ENCODE data around the gene PGAP1. TPM values are rescaled to one million over a fixed set of nuclear protein-coding genes. Genes with fewer than 3 reads are reported as not detected.

The PGAP1 gene
- total RNA-seq, 1 experiment from 2014 or later, result 7.1 TPM

DNA sequence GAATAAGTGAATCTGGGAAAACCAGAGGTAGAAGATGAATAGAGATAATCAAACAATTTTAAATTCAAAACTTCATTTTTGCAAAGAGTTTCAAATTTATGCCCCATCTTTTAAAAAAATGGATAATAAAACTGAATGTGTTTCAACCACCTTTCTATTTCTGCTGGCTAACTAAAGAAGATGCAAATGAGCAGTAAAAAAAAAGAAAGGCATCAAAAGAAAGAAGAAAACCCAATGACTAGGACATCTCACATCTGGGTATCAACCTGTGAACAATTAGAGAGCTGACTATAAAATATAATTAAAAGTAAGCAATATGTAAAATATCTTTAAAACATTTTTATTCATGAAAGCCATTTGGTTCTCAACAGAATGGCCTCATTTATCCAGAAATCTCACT, 2.5 kb downstream of the PGAP1 start:
- TF ChIP-seq EZH2 (IDR thresholded peaks at IDR 0.05) (no peak), JUND (IDR thresholded peaks at IDR 0.05) (no peak), CBX3 (IDR thresholded peaks at IDR 0.05; ENCODE audit: low read depth) (no peak), TCF7L2 (IDR thresholded peaks at IDR 0.05; ENCODE audit: borderline replicate concordance, extremely low read depth, insufficient read depth, insufficient read length) (no peak), ZFX (IDR thresholded peaks at IDR 0.05) (no peak), POLR2A (IDR thresholded peaks at IDR 0.05; ENCODE audit: borderline replicate concordance, extremely low read depth, insufficient read depth, insufficient read length) (no peak), SP1 (IDR thresholded peaks at IDR 0.05; ENCODE audit: low read depth) (no peak), SRF (IDR thresholded peaks at IDR 0.05; ENCODE audit: low read depth) (no peak), RAD21 (IDR thresholded peaks at IDR 0.05; ENCODE audit: low read depth) (no peak), ELF1 (IDR thresholded peaks at IDR 0.05; ENCODE audit: borderline replicate concordance, low read depth) (no peak), POLR2AphosphoS5 (IDR thresholded peaks at IDR 0.05; ENCODE audit: low read depth, low read length) (no peak), EGR1 (IDR thresholded peaks at IDR 0.05; ENCODE audit: low read depth) (no peak), YY1 (IDR thresholded peaks at IDR 0.05; ENCODE audit: extremely low read depth, insufficient replicate concordance, low read depth, low read length) (no peak), SIN3A (IDR thresholded peaks at IDR 0.05; ENCODE audit: low read depth) (no peak), CEBPB (IDR thresholded peaks at IDR 0.05; ENCODE audit: low read depth) (no peak)
- TF ChIP-seq, protein P1, sequence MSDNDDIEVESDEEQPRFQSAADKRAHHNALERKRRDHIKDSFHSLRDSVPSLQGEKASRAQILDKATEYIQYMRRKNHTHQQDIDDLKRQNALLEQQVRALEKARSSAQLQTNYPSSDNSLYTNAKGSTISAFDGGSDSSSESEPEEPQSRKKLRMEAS (IDR thresholded peaks at IDR 0.05), result no peak
- TF ChIP-seq, protein P2, sequence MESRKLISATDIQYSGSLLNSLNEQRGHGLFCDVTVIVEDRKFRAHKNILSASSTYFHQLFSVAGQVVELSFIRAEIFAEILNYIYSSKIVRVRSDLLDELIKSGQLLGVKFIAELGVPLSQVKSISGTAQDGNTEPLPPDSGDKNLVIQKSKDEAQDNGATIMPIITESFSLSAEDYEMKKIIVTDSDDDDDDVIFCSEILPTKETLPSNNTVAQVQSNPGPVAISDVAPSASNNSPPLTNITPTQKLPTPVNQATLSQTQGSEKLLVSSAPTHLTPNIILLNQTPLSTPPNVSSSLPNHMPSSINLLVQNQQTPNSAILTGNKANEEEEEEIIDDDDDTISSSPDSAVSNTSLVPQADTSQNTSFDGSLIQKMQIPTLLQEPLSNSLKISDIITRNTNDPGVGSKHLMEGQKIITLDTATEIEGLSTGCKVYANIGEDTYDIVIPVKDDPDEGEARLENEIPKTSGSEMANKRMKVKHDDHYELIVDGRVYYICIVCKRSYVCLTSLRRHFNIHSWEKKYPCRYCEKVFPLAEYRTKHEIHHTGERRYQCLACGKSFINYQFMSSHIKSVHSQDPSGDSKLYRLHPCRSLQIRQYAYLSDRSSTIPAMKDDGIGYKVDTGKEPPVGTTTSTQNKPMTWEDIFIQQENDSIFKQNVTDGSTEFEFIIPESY (IDR thresholded peaks at IDR 0.05; ENCODE audit: extremely low read depth, insufficient replicate concordance, low read length), result no peak
- TF ChIP-seq, protein P3, sequence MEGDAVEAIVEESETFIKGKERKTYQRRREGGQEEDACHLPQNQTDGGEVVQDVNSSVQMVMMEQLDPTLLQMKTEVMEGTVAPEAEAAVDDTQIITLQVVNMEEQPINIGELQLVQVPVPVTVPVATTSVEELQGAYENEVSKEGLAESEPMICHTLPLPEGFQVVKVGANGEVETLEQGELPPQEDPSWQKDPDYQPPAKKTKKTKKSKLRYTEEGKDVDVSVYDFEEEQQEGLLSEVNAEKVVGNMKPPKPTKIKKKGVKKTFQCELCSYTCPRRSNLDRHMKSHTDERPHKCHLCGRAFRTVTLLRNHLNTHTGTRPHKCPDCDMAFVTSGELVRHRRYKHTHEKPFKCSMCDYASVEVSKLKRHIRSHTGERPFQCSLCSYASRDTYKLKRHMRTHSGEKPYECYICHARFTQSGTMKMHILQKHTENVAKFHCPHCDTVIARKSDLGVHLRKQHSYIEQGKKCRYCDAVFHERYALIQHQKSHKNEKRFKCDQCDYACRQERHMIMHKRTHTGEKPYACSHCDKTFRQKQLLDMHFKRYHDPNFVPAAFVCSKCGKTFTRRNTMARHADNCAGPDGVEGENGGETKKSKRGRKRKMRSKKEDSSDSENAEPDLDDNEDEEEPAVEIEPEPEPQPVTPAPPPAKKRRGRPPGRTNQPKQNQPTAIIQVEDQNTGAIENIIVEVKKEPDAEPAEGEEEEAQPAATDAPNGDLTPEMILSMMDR (IDR thresholded peaks at IDR 0.05 in 2 of 3, conservative IDR thresholded peaks at IDR 0.05 in 1 of 3; ENCODE audit: borderline replicate concordance in 1 of 3, insufficient read depth in 1 of 3, low read depth in 2 of 3, low read length in 2 of 3), result no peak
- ATAC-seq (no peak), DNase-seq (ENCODE audit: low read depth, low spot score) (no peak)
- Histone ChIP-seq H3K27me3 (ENCODE audit: insufficient read depth, low read length) (no peaks in the 10 kb centered on the region), H3K36me3 (ENCODE audit: control insufficient read depth in 1 of 2, insufficient read depth in 2 of 2, low read length in 2 of 2) (no peaks in the 10 kb centered on the region), H3K9me3 (ENCODE audit: control insufficient read depth in 1 of 2, insufficient read depth in 1 of 2, low read depth in 1 of 2, low read length in 2 of 2) (no peaks in the 10 kb centered on the region), H3K79me2 (ENCODE audit: insufficient read depth, low read length) (peaks cover 35% of the 10 kb centered on the region), H2AFZ (ENCODE audit: low read depth, low read length, poor library complexity, severe bottlenecking) (no peak overlapping the region), H3K4me2 (ENCODE audit: low read length) (no peak overlapping the region), H3K4me1 (ENCODE audit: control insufficient read depth in 1 of 2, insufficient read depth in 2 of 2, low read length in 2 of 2) (peaks cover 0 to 14% of the 10 kb centered on the region in 2 experiments; a peak in 2 of 4 replicates), H3K9ac (ENCODE audit: low read length) (no peak overlapping the region), H4K20me1 (ENCODE audit: insufficient read depth) (no peaks in the 10 kb centered on the region), H3K4me3 (replicated peaks in 1 of 2; ENCODE audit: low read depth in 1 of 2, low read length in 2 of 2) (no peak overlapping the region), H3K9me2 (ENCODE audit: insufficient read depth) (no peaks in the 10 kb centered on the region), H3K27ac (ENCODE audit: low read depth, low read length) (no peak overlapping the region)
- BruUV-seq (replicated peaks), result no TSS peak
- intact Hi-C loops (cut with micrococcal nuclease), result no loop called here
- RAD21 ChIA-PET (ENCODE audit: low non-redundant PET in 1 of 2, low total read pairs in 2 of 2, uncharacterized antibody in 2 of 2, unreplicated experiment in 2 of 2), result interaction anchor here in 1 of 2 experiments (0.6 kb wide), 1 partner anchor 469 kb away, joined by 3 read pairs; no protein-coding TSS in a partner anchor
- POLR2A ChIA-PET, result no interaction called here
- CTCF ChIA-PET, result no interaction called here
